ENCODE results near the gene TMCO1.
"Not testable (repeated sequence)": the region's sequence is repeated elsewhere in the genome, so short reads cannot be mapped to it uniquely, and the experiment has no call there.

The TMCO1 gene

GRCh38 chr1:165744913-165745312, 23.8 kb downstream of the TMCO1 start:
- not testable (repeated sequence) for DNase-seq

- no peak for DNase-seq
Observed at GRCh38 chr1:165742194-165742593, 26.5 kb downstream of the TMCO1 start.

GRCh38 chr1:165738794-165739193, 29.9 kb downstream of the TMCO1 start:
- no peak for DNase-seq

- DNase-seq: no peak
Observed at GRCh38 chr1:165737196-165737595, 31.5 kb downstream of the TMCO1 start.

- no peak for DNase-seq
Observed at GRCh38 chr1:165734906-165735305, 33.8 kb downstream of the TMCO1 start.

GRCh38 chr1:165726841-165727240, 41.8 kb downstream of the TMCO1 start:
- no peak for DNase-seq

- no peak for DNase-seq
Observed at GRCh38 chr1:165726169-165726568, 42.5 kb downstream of the TMCO1 start.

GRCh38 chr1:165717918-165718515, 50.7 kb downstream of the TMCO1 start:
- DNase-seq: peak; percentile 12

- DNase-seq: not testable (repeated sequence)
Observed at GRCh38 chr1:165716265-165717051, 52.2 kb downstream of the TMCO1 start.

GRCh38 chr1:165712764-165713163, 55.9 kb downstream of the TMCO1 start:
- DNase-seq: no peak

- no peak for DNase-seq
Observed at GRCh38 chr1:165707984-165708706, 60.5 kb downstream of the TMCO1 start.

- no peak for DNase-seq
Observed at GRCh38 chr1:165703648-165704047, 65.0 kb downstream of the TMCO1 start.

GRCh38 chr1:165701922-165702321, 66.7 kb downstream of the TMCO1 start:
- not testable (repeated sequence) for DNase-seq

- no peak for DNase-seq
Observed at GRCh38 chr1:165699577-165699976, 69.1 kb downstream of the TMCO1 start.

GRCh38 chr1:165698761-165699052, 70.0 kb downstream of the TMCO1 start:
- no peak for DNase-seq

- peak; percentile 68 for DNase-seq
Observed at GRCh38 chr1:165697881-165698760, 70.5 kb downstream of the TMCO1 start, which contains the start of gene ALDH9A1. ALDH9A1 (minus strand) TSS chr1:165698562; CDS start chr1:165698558, 4 bp downstream.

- no peak for DNase-seq
Observed at GRCh38 chr1:165697491-165697880, 71.2 kb downstream of the TMCO1 start.

- peak; percentile 30 for DNase-seq
Observed at GRCh38 chr1:165696625-165697100, 72.0 kb downstream of the TMCO1 start.

GRCh38 chr1:165695031-165695430, 73.6 kb downstream of the TMCO1 start:
- no peak for DNase-seq

GRCh38 chr1:165688046-165688445, 80.6 kb downstream of the TMCO1 start:
- DNase-seq: no peak

- DNase-seq: no peak
Observed at GRCh38 chr1:165686971-165687433, 81.7 kb downstream of the TMCO1 start.

- DNase-seq: no peak
Observed at GRCh38 chr1:165686121-165686970, 82.3 kb downstream of the TMCO1 start.

Measured in kidney glomerular epithelial cell (primary cell).